ENCODE data around the gene AGK.

GRCh38 chr7:141527076-141527475, 24.1 kb upstream of the AGK start:
- no peak for TF ChIP-seq CTCF (IDR thresholded peaks at IDR 0.05)
- TF ChIP-seq POLR2A (IDR thresholded peaks at IDR 0.05) = no peak
